Forelimb muscle (tissue), 1 donor: ENCODE measurements around the gene LENG1. TPM values are rescaled to one million over a fixed set of nuclear protein-coding genes. Genes with fewer than 3 reads are reported as not detected.
"Not testable (repeated sequence)": the region's sequence is repeated elsewhere in the genome, so short reads cannot be mapped to it uniquely, and the experiment has no call there.

Source experiments
- DNase-seq: peaks from one replicate; pipeline ENCODE4 v3.0.0-alpha.2; 2013; ENCODE audit warnings: low read depth
- polyA plus RNA-seq: library from polyadenylated mRNA; unstranded; fragments of 120-200 nt; gene quantifications from one replicate; pipeline ENCODE4 v1.2.1, GENCODE V29; 2013; ENCODE audit not compliant: insufficient read length

Gene LENG1
- 8.1 TPM for polyA plus RNA-seq

GRCh38 chr19:54159352-54160181 lies at the start of gene LENG1:
Gene LENG1, minus strand, starts transcription at chr19:54159721. Its CDS starts 26 bp downstream, at chr19:54159695.
- DNase-seq, result peak; percentile 100

GRCh38 chr19:54208784-54209057 lies 49.2 kb upstream of the LENG1 start:
- DNase-seq, result no peak

- DNase-seq, result peak; percentile 62
Observed at GRCh38 chr19:54207983-54208783, 48.7 kb upstream of the LENG1 start.

- DNase-seq, result no peak
Observed at GRCh38 chr19:54207676-54207982, 48.1 kb upstream of the LENG1 start.

GRCh38 chr19:54207193-54207592 lies 47.7 kb upstream of the LENG1 start:
- DNase-seq, result not testable (repeated sequence)

- DNase-seq, result no peak
Observed at GRCh38 chr19:54206831-54207177, 47.3 kb upstream of the LENG1 start.

- no peak for DNase-seq
Observed at GRCh38 chr19:54206030-54206830, 46.7 kb upstream of the LENG1 start.

- DNase-seq, result no peak
Observed at GRCh38 chr19:54204767-54205468, 45.4 kb upstream of the LENG1 start.

- DNase-seq, result no peak
Observed at GRCh38 chr19:54203151-54203611, 43.7 kb upstream of the LENG1 start.

- DNase-seq, result no peak
Observed at GRCh38 chr19:54201980-54202379, 42.5 kb upstream of the LENG1 start.

- no peak for DNase-seq
Observed at GRCh38 chr19:54201172-54201701, 41.7 kb upstream of the LENG1 start.

GRCh38 chr19:54199401-54199800 lies 39.9 kb upstream of the LENG1 start:
- no peak for DNase-seq

GRCh38 chr19:54197121-54197520 lies 37.6 kb upstream of the LENG1 start:
- DNase-seq, result no peak

GRCh38 chr19:54196536-54196935 lies 37.0 kb upstream of the LENG1 start:
- no peak for DNase-seq

GRCh38 chr19:54194463-54194862 lies 34.9 kb upstream of the LENG1 start:
- DNase-seq, result not testable (repeated sequence)

- no peak for DNase-seq
Observed at GRCh38 chr19:54193011-54193410, 33.5 kb upstream of the LENG1 start.

- no peak for DNase-seq
Observed at GRCh38 chr19:54191811-54192453, 32.4 kb upstream of the LENG1 start.

- peak; percentile 63 for DNase-seq
Observed at GRCh38 chr19:54191011-54191810, 31.7 kb upstream of the LENG1 start, which contains the start of gene TSEN34. Gene TSEN34, plus strand, starts transcription at chr19:54191308. Its CDS starts 57 bp downstream, at chr19:54191365.

GRCh38 chr19:54190503-54191010 lies 31.0 kb upstream of the LENG1 start:
- DNase-seq, result peak; percentile 99
